ENCODE data around the gene CNOT9. TPM values are rescaled to one million over a fixed set of nuclear protein-coding genes. Genes with fewer than 3 reads are reported as not detected.

The CNOT9 gene

DNA sequence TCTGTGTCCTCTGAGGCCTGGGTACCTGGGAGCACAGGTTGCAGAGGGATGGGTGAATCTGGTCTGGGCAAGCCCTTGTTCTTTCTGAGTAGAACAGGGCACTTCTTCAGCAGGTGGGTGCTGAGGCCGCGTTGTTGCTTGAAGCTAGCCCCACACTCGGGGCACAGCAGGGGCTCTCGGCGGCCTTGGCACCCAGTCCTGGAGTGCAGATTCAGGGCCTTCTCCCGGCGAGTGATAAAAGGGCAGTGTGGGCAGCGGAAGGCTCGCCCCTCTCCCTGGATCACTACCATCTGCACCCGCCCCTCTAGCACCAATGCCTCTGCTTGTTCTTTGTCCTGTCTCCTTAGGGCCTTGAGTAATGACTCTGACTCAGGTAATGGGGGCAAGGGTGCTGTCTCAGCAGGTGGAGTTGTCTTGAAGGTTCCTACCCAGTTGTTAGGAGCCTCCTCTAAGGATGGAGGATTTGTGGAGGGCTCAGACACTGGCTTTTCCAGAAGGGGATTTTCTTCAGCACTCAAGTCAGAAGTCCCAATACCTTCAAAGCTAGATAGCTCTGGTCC lies 75.2 kb downstream of the CNOT9 start:
- peaks cover 23% of the 10 kb centered on the region for H3K4me1 ChIP-seq (ENCODE audit: control insufficient read depth, insufficient read depth, low read depth, low read length)
- no peak overlapping the region for H2BK15ac ChIP-seq (ENCODE audit: low read depth, poor library complexity, severe bottlenecking)
- no peak overlapping the region for H3K18ac ChIP-seq (ENCODE audit: low read depth in 1 of 2, low read length in 2 of 2)
- DNase-seq, result no peak
- H3K79me1 ChIP-seq (replicated peaks; ENCODE audit: low read length, poor library complexity, severe bottlenecking), result peaks cover 31% of the 10 kb centered on the region
- no peak overlapping the region for H2AFZ ChIP-seq (ENCODE audit: low read depth, low read length)
- no peaks in the 10 kb centered on the region for H3K27me3 ChIP-seq (ENCODE audit: control insufficient read depth in 1 of 2, insufficient read depth in 1 of 2, low read length in 2 of 2)
- peaks cover 60 to 84% of the 10 kb centered on the region in 2 experiments for H3K36me3 ChIP-seq (ENCODE audit: control insufficient read depth in 1 of 2, insufficient read depth in 2 of 2, low read depth in 1 of 2, low read length in 2 of 2)
- H3K14ac ChIP-seq (ENCODE audit: low read length in 2 of 2), result no peak overlapping the region
- no peak overlapping the region for H2BK12ac ChIP-seq (ENCODE audit: low read length in 2 of 2)
- no peak overlapping the region for H4K91ac ChIP-seq (ENCODE audit: low read length)
- no peak overlapping the region for H4K8ac ChIP-seq (ENCODE audit: low read length)
- peak overlapping the region; percentile 98 for H3K27ac ChIP-seq (ENCODE audit: low read length, poor library complexity, severe bottlenecking)
- H3K9me3 ChIP-seq (ENCODE audit: control insufficient read depth, low read length), result no peaks in the 10 kb centered on the region
- H2AK5ac ChIP-seq (ENCODE audit: low read length, severe bottlenecking), result peak overlapping the region; percentile 91
- H3K4me3 ChIP-seq (ENCODE audit: insufficient read depth in 1 of 2, low read depth in 1 of 2, low read length in 2 of 2), result no peak overlapping the region
- H2BK120ac ChIP-seq (ENCODE audit: low read depth, low read length), result no peak overlapping the region
- H3K23ac ChIP-seq (ENCODE audit: low read length in 2 of 2), result no peak overlapping the region
- H3K9ac ChIP-seq (ENCODE audit: low read length), result no peak overlapping the region
- H3K4ac ChIP-seq (ENCODE audit: low read depth in 1 of 2, low read length in 2 of 2), result no peak overlapping the region
- H2BK5ac ChIP-seq (ENCODE audit: low read depth, low read length, poor library complexity, severe bottlenecking), result no peak overlapping the region
- WGBS, result 97% methylated on average over 6 of the region's 10 CpGs
- no peak overlapping the region for H3K4me2 ChIP-seq (ENCODE audit: low read length, poor library complexity, severe bottlenecking)

DNA sequence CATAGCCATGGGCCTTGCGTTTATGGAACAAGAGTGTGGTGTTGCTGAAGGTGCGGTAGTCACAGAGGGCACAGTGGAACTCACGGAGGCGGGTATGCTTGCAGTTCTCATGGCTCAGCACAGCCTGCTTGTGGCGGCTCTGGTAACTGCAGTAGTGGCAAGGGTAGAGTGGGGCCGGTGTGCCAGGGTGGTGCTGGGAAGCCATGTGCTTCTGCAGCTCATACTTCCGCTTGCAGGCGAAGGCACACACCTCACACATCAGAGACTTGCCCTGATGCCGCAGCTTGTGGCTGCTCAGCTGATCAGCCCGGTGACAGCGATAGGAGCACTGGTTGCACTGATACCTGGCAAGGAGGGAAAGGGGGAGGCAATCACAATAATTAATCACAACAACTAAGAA lies 76.1 kb downstream of the CNOT9 start:
- H4K8ac ChIP-seq (ENCODE audit: low read length), result no peak overlapping the region
- no peak overlapping the region for H2BK120ac ChIP-seq (ENCODE audit: low read depth, low read length)
- H3K9me3 ChIP-seq (ENCODE audit: control insufficient read depth, low read length), result no peaks in the 10 kb centered on the region
- H3K4me3 ChIP-seq (ENCODE audit: insufficient read depth in 1 of 2, low read depth in 1 of 2, low read length in 2 of 2), result no peak overlapping the region
- H3K23ac ChIP-seq (ENCODE audit: low read length in 2 of 2), result no peak overlapping the region
- H2AK5ac ChIP-seq (ENCODE audit: low read length, severe bottlenecking), result peak overlapping the region; percentile 91
- peaks cover 23% of the 10 kb centered on the region for H3K4me1 ChIP-seq (ENCODE audit: control insufficient read depth, insufficient read depth, low read depth, low read length)
- H3K27me3 ChIP-seq (ENCODE audit: control insufficient read depth in 1 of 2, insufficient read depth in 1 of 2, low read length in 2 of 2), result no peaks in the 10 kb centered on the region
- no peak overlapping the region for H2AFZ ChIP-seq (ENCODE audit: low read depth, low read length)
- peak overlapping the region; percentile 68 for H3K9ac ChIP-seq (ENCODE audit: low read length)
- H2BK15ac ChIP-seq (ENCODE audit: low read depth, poor library complexity, severe bottlenecking), result no peak overlapping the region
- H3K79me1 ChIP-seq (replicated peaks; ENCODE audit: low read length, poor library complexity, severe bottlenecking), result peaks cover 29% of the 10 kb centered on the region
- H3K36me3 ChIP-seq (ENCODE audit: control insufficient read depth in 1 of 2, insufficient read depth in 2 of 2, low read depth in 1 of 2, low read length in 2 of 2), result peaks cover 58 to 86% of the 10 kb centered on the region in 2 experiments
- no peak overlapping the region for H4K91ac ChIP-seq (ENCODE audit: low read length)
- no peak overlapping the region for H3K18ac ChIP-seq (ENCODE audit: low read depth in 1 of 2, low read length in 2 of 2)
- 96% methylated on average over 11 of the region's 11 CpGs for WGBS
- peak overlapping the region; percentile 47 for H2BK5ac ChIP-seq (ENCODE audit: low read depth, low read length, poor library complexity, severe bottlenecking)
- no peak overlapping the region for H3K14ac ChIP-seq (ENCODE audit: low read length in 2 of 2)
- H3K4ac ChIP-seq (ENCODE audit: low read depth in 1 of 2, low read length in 2 of 2), result no peak overlapping the region
- H2BK12ac ChIP-seq (ENCODE audit: low read length in 2 of 2), result no peak overlapping the region
- H3K27ac ChIP-seq (ENCODE audit: low read length, poor library complexity, severe bottlenecking), result peak overlapping the region; percentile 98
- H3K4me2 ChIP-seq (ENCODE audit: low read length, poor library complexity, severe bottlenecking), result no peak overlapping the region
- DNase-seq, result no peak

DNA sequence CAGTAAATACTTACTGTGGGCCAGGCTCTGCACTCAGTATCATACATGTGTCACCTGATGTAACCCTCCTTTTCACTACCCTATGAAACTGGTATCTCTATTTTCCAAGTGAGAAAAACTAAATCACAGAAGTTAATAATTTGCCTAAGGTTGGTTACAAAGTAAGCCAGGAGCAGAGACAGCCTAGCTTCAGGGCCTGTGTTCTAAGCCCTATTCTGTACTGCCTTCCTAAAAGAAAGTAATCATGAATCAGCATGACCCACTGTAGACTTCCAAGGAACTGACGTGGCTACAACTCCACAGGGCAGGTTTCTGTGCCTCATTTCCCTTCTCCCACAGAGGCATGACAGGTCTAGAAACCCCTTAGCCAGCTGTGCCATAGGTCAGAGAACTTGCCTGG lies 76.5 kb downstream of the CNOT9 start:
- Histone ChIP-seq H3K14ac (ENCODE audit: low read length in 2 of 2) (no peak overlapping the region), H2AK5ac (ENCODE audit: low read length, severe bottlenecking) (peak overlapping the region; percentile 76), H3K4me1 (ENCODE audit: control insufficient read depth, insufficient read depth, low read depth, low read length) (peaks cover 23% of the 10 kb centered on the region), H4K8ac (ENCODE audit: low read length) (no peak overlapping the region), H3K79me1 (replicated peaks; ENCODE audit: low read length, poor library complexity, severe bottlenecking) (peaks cover 29% of the 10 kb centered on the region), H3K9ac (ENCODE audit: low read length) (peak overlapping the region; percentile 68), H3K4me3 (ENCODE audit: insufficient read depth in 1 of 2, low read depth in 1 of 2, low read length in 2 of 2) (no peak overlapping the region), H2AFZ (ENCODE audit: low read depth, low read length) (no peak overlapping the region), H2BK5ac (ENCODE audit: low read depth, low read length, poor library complexity, severe bottlenecking) (peak overlapping the region; percentile 90), H3K4me2 (ENCODE audit: low read length, poor library complexity, severe bottlenecking) (no peak overlapping the region), H3K9me3 (ENCODE audit: control insufficient read depth, low read length) (no peaks in the 10 kb centered on the region), H3K36me3 (ENCODE audit: control insufficient read depth in 1 of 2, insufficient read depth in 2 of 2, low read depth in 1 of 2, low read length in 2 of 2) (peaks cover 59 to 88% of the 10 kb centered on the region in 2 experiments), H3K27ac (ENCODE audit: low read length, poor library complexity, severe bottlenecking) (peak overlapping the region; percentile 98), H4K91ac (ENCODE audit: low read length) (no peak overlapping the region), H2BK120ac (ENCODE audit: low read depth, low read length) (no peak overlapping the region), H3K23ac (ENCODE audit: low read length in 2 of 2) (no peak overlapping the region), H3K27me3 (ENCODE audit: control insufficient read depth in 1 of 2, insufficient read depth in 1 of 2, low read length in 2 of 2) (no peaks in the 10 kb centered on the region), H3K18ac (ENCODE audit: low read depth in 1 of 2, low read length in 2 of 2) (no peak overlapping the region), H2BK12ac (ENCODE audit: low read length in 2 of 2) (no peak overlapping the region), H3K4ac (ENCODE audit: low read depth in 1 of 2, low read length in 2 of 2) (no peak overlapping the region), H2BK15ac (ENCODE audit: low read depth, poor library complexity, severe bottlenecking) (no peak overlapping the region)
- 88% methylated on average over 1 of the region's 1 CpG for WGBS
- DNase-seq, result no peak

Small RNA genes lying within 50 kb of the gene (small RNA-seq; reads per million reads assigned to genes)
- gene RNU6-136P (ENCODE audit: low read depth), result not detected
